CD14-positive monocyte (primary cell): ENCODE results near the gene RAB14. TPM values are rescaled to one million over a fixed set of nuclear protein-coding genes. Genes with fewer than 3 reads are reported as not detected.

ENCODE experiments used
- DNase-seq, 3 donors: peaks; one replicate each; pipeline ENCODE4 v3.0.0-alpha.2; 2011 to 2022
- H2AFZ ChIP-seq: 2 replicates; pipeline ENCODE4 v1.6.0; 2012; ENCODE audit warnings: mild to moderate bottlenecking, low read depth, low read length, inconsistent platforms; ENCODE audit not compliant: insufficient read depth, poor library complexity, severe bottlenecking
- H3K27ac ChIP-seq, 2 donors: 1 replicate in 1 of 2; 2 replicates in 1 of 2; pipeline ENCODE4 v1.5.1; 2012 to 2013; ENCODE audit warnings: low read length in 2 of 2, control low read depth in 1 of 2, inconsistent platforms in 1 of 2, low read depth in 1 of 2, mild to moderate bottlenecking in 1 of 2
- H3K27me3 ChIP-seq, 2 donors: one replicate each; pipeline versions ENCODE4 v1.6.0 to v1.6.1; 2011 to 2013; ENCODE audit warnings: low read length in 2 of 2; ENCODE audit not compliant: control insufficient read depth in 2 of 2, insufficient read depth in 2 of 2
- H3K36me3 ChIP-seq, 2 donors: replicated peaks in 1 of 2; 1 replicate in 1 of 2; 2 replicates in 1 of 2; pipeline versions ENCODE4 v1.5.1 to v1.6.1; 2012 to 2013; ENCODE audit warnings: low read length in 2 of 2, control low read depth in 1 of 2, inconsistent platforms in 1 of 2, mild to moderate bottlenecking in 1 of 2; ENCODE audit not compliant: insufficient read depth in 2 of 2, control insufficient read depth in 1 of 2
- H3K4me1 ChIP-seq, 2 donors: 1 replicate in 1 of 2; 2 replicates in 1 of 2; pipeline versions ENCODE4 v1.5.1 to v1.6.1; 2012 to 2013; ENCODE audit warnings: low read length in 2 of 2, control low read depth in 1 of 2, inconsistent platforms in 1 of 2, mild to moderate bottlenecking in 1 of 2, moderate library complexity in 1 of 2; ENCODE audit not compliant: insufficient read depth in 2 of 2, control insufficient read depth in 1 of 2
- H3K4me2 ChIP-seq: replicated peaks from 2 replicates; pipeline ENCODE3; 2012; ENCODE audit warnings: low read length, moderate library complexity, mild to moderate bottlenecking; ENCODE audit not compliant: poor library complexity, severe bottlenecking; ENCODE audit errors: extremely low read depth
- H3K4me3 ChIP-seq, 3 experiments: fragments of 200-600 bp in 1 of 3; sonication (generic) in 1 of 3; replicated peaks in 1 of 3; 1 replicate in 2 of 3; 2 replicates in 1 of 3; pipeline ENCODE4 v1.5.1; 2011 to 2013; ENCODE audit warnings: low read length in 3 of 3, mild to moderate bottlenecking in 3 of 3, control low read depth in 2 of 3, low read depth in 2 of 3, inconsistent platforms in 1 of 3, moderate library complexity in 1 of 3
- H3K79me2 ChIP-seq: 2 replicates; pipeline ENCODE4 v1.6.0; 2012; ENCODE audit warnings: mild to moderate bottlenecking, control low read depth, inconsistent platforms, low read length, moderate library complexity; ENCODE audit not compliant: insufficient read depth
- H3K9ac ChIP-seq: 2 replicates; pipeline ENCODE4 v1.6.0; 2017; ENCODE audit warnings: low read length, mild to moderate bottlenecking; ENCODE audit not compliant: insufficient read depth, poor library complexity, severe bottlenecking
- H3K9me3 ChIP-seq, 2 donors: replicated peaks in 1 of 2; 1 replicate in 1 of 2; 2 replicates in 1 of 2; pipeline versions ENCODE4 v1.5.1 to v1.6.1; 2012 to 2013; ENCODE audit warnings: low read length in 2 of 2, control low read depth in 1 of 2; ENCODE audit not compliant: control insufficient read depth in 1 of 2, insufficient read depth in 1 of 2
- H4K20me1 ChIP-seq: 2 replicates; pipeline ENCODE4 v1.6.0; 2012; ENCODE audit warnings: mild to moderate bottlenecking, low read length, control low read depth, moderate library complexity; ENCODE audit not compliant: insufficient read depth
- H3K27ac Mint-ChIP-seq, 7 donors: one replicate each; pipeline ENCODE4 v1.8.0; 2020; ENCODE audit warnings: mild to moderate bottlenecking in 7 of 7, mixed read lengths in 7 of 7, moderate library complexity in 6 of 7, inconsistent platforms in 2 of 7
- H3K27me3 Mint-ChIP-seq, 3 donors: one replicate each; pipeline ENCODE4 v1.8.0; 2021 to 2022; ENCODE audit warnings: low read depth in 3 of 3, mild to moderate bottlenecking in 3 of 3, mixed read lengths in 3 of 3, moderate library complexity in 3 of 3, inconsistent platforms in 1 of 3
- H3K36me3 Mint-ChIP-seq, 2 donors: one replicate each; pipeline ENCODE4 v1.8.0; 2020; ENCODE audit warnings: mixed read lengths in 2 of 2, inconsistent platforms in 1 of 2, mild to moderate bottlenecking in 1 of 2
- H3K4me1 Mint-ChIP-seq: one replicate; pipeline ENCODE4 v1.8.0; 2020; ENCODE audit warnings: mild to moderate bottlenecking, mixed read lengths
- H3K4me3 Mint-ChIP-seq, 2 donors: one replicate each; pipeline ENCODE4 v1.8.0; 2020; ENCODE audit warnings: mild to moderate bottlenecking in 2 of 2, mixed read lengths in 2 of 2, moderate library complexity in 1 of 2
- H3K9me3 Mint-ChIP-seq, 7 donors: one replicate each; pipeline ENCODE4 v1.8.0; 2020 to 2022; ENCODE audit warnings: mixed read lengths in 7 of 7, mild to moderate bottlenecking in 6 of 7, moderate library complexity in 6 of 7, inconsistent platforms in 2 of 7
- WGBS: methylation state at CpG from one replicate; pipeline ENCODE4 v1.1.5; 2013; ENCODE audit warnings: missing lambda C conversion rate; ENCODE audit not compliant: insufficient coverage; 5-methylcytosine and 5-hydroxymethylcytosine counted together
- intact Hi-C, 2 donors: fragments of 100-400 bp; cut with micrococcal nuclease; formaldehyde crosslinking; loops; one replicate each; pipeline versions ENCODE4 v1.15.0 to v1.15.1; 2023
- polyA plus RNA-seq, 3 donors: library from polyadenylated mRNA; depleted of rRNA in 1 of 3; unstranded in 2 of 3; stranded (reverse) in 1 of 3; fragments of 300-500 nt in 2 of 3; fragments of >200 nt in 1 of 3; fragmentation: Illumina TruSeq in 2 of 3; gene quantifications; 1 replicate in 2 of 3; 2 replicates in 1 of 3; pipeline ENCODE4 v1.2.3, GENCODE V29; 2012 to 2021
- TF ChIP-seq, protein P1 (sequence below): fragments of 200-600 bp; IDR thresholded peaks from one replicate; pipeline ENCODE4 v1.8.0; 2022; ENCODE audit warnings: antibody characterized with exemption, mild to moderate bottlenecking

RAB14 gene
- polyA plus RNA-seq, 3 donors, result 23.1 to 60.0 (median 44.4) TPM

- Histone ChIP-seq H3K9ac (no peak overlapping the region), H3K36me3 (peaks cover 13 to 46% of the 10 kb centered on the region in 2 donors), H3K9me3 (no peaks in the 10 kb centered on the region), H3K79me2 (peaks cover 100% of the 10 kb centered on the region), H3K27me3 (no peaks in the 10 kb centered on the region), H3K27ac (peak overlapping the region in 1 of 2 donors; percentile 28), H4K20me1 (peaks cover 96% of the 10 kb centered on the region), H3K4me1 (peaks cover 16 to 23% of the 10 kb centered on the region in 2 donors), H3K4me3 (no peak overlapping the region), H2AFZ (no peak overlapping the region), H3K4me2 (no peak overlapping the region)
- no peak for DNase-seq
- peaks cover 43% of the 10 kb centered on the region for H3K4me1 Mint-ChIP-seq
- no CpG with 5 or more reads among the region's 3 CpGs for WGBS
- TF ChIP-seq, protein P1, sequence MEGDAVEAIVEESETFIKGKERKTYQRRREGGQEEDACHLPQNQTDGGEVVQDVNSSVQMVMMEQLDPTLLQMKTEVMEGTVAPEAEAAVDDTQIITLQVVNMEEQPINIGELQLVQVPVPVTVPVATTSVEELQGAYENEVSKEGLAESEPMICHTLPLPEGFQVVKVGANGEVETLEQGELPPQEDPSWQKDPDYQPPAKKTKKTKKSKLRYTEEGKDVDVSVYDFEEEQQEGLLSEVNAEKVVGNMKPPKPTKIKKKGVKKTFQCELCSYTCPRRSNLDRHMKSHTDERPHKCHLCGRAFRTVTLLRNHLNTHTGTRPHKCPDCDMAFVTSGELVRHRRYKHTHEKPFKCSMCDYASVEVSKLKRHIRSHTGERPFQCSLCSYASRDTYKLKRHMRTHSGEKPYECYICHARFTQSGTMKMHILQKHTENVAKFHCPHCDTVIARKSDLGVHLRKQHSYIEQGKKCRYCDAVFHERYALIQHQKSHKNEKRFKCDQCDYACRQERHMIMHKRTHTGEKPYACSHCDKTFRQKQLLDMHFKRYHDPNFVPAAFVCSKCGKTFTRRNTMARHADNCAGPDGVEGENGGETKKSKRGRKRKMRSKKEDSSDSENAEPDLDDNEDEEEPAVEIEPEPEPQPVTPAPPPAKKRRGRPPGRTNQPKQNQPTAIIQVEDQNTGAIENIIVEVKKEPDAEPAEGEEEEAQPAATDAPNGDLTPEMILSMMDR, result no peak
- H3K36me3 Mint-ChIP-seq, result peaks cover 29 to 32% of the 10 kb centered on the region in 2 donors
- no peaks in the 10 kb centered on the region for H3K9me3 Mint-ChIP-seq
- H3K27me3 Mint-ChIP-seq, result no peaks in the 10 kb centered on the region
- H3K4me3 Mint-ChIP-seq, result no peak overlapping the region
- intact Hi-C loops, result no loop called here
- H3K27ac Mint-ChIP-seq, result no peak overlapping the region
These were observed 13.9 kb downstream of the RAB14 start for GRCh38 chr9:121187636-121188305.

GRCh38 chr9:121185774-121186403 lies 15.8 kb downstream of the RAB14 start:
- no peaks in the 10 kb centered on the region for H3K27me3 ChIP-seq
- H3K9me3 Mint-ChIP-seq, result no peaks in the 10 kb centered on the region
- H3K4me3 ChIP-seq, result no peak overlapping the region
- DNase-seq, result no peak
- H3K9ac ChIP-seq, result no peak overlapping the region
- H3K4me3 Mint-ChIP-seq, result no peak overlapping the region
- H3K36me3 Mint-ChIP-seq, result peaks cover 41 to 48% of the 10 kb centered on the region in 2 donors
- peaks cover 16 to 23% of the 10 kb centered on the region in 2 donors for H3K4me1 ChIP-seq
- H3K9me3 ChIP-seq, result no peaks in the 10 kb centered on the region
- H4K20me1 ChIP-seq, result peaks cover 95% of the 10 kb centered on the region
- H3K36me3 ChIP-seq, result peaks cover 27 to 65% of the 10 kb centered on the region in 2 donors
- peak overlapping the region in 5 of 7 donors; percentile 13 to 75 (median 43) for H3K27ac Mint-ChIP-seq
- H3K79me2 ChIP-seq, result peaks cover 90% of the 10 kb centered on the region
- intact Hi-C loops, result no loop called here
- no peaks in the 10 kb centered on the region for H3K27me3 Mint-ChIP-seq
- H2AFZ ChIP-seq, result no peak overlapping the region
- peaks cover 33% of the 10 kb centered on the region for H3K4me1 Mint-ChIP-seq
- peak overlapping the region in 1 of 2 donors; percentile 47 for H3K27ac ChIP-seq
- no peak overlapping the region for H3K4me2 ChIP-seq
- 90% methylated on average over 2 of the region's 4 CpGs for WGBS
- TF ChIP-seq, protein P1, result no peak
